ENCODE measurements around the gene TANGO2.

The TANGO2 gene

DNA sequence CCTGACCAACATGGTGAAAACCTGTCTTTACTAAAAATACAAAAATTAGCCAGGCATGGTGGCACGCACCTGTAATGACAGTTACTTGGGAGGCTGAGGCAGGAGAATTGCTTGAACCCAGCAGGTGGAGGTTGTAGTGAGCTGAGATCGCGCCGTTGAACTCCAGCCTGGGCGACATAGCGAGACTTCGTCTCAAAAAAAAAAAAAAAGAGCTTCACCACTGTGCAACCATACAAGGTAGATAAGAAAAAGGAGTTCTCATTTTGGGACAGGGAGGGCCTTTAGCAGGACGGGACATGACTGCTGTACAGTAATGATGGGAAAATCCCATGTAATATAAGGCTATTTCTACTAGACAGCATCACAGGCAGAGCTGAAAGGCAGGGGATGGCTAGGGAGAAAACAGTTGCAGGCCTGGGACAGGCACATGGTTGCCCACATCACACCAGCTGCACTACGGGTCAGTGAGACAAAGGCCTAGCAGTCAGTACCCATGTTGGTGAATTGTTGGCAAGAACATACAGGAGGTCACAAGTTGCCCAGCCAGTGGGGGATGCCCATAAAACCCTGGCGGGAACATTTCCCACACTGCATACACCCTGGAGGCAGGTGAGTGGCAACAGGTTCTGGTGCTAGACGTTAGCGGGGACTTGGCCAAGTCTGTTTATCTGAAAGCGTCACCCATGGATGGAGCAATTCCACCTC, 5.4 kb downstream of the TANGO2 start:
- Histone ChIP-seq H3K4me1 (ENCODE audit: control insufficient read depth, insufficient read depth, low read length) (peaks cover 8% of the 10 kb centered on the region; the same call in 1 of the 2 replicates), H3K9me3 (ENCODE audit: control insufficient read depth, insufficient read depth, low read depth, low read length) (no peaks in the 10 kb centered on the region), H3K9ac (ENCODE audit: low read length) (no peak overlapping the region), H3K4me3 (ENCODE audit: low read depth, low read length) (no peak overlapping the region), H3K36me3 (ENCODE audit: control insufficient read depth, insufficient read depth, low read length) (no peaks in the 10 kb centered on the region), H3K27me3 (ENCODE audit: control insufficient read depth, insufficient read depth, low read length) (no peaks in the 10 kb centered on the region), H3K27ac (ENCODE audit: low read depth, low read length) (no peak overlapping the region)

DNA sequence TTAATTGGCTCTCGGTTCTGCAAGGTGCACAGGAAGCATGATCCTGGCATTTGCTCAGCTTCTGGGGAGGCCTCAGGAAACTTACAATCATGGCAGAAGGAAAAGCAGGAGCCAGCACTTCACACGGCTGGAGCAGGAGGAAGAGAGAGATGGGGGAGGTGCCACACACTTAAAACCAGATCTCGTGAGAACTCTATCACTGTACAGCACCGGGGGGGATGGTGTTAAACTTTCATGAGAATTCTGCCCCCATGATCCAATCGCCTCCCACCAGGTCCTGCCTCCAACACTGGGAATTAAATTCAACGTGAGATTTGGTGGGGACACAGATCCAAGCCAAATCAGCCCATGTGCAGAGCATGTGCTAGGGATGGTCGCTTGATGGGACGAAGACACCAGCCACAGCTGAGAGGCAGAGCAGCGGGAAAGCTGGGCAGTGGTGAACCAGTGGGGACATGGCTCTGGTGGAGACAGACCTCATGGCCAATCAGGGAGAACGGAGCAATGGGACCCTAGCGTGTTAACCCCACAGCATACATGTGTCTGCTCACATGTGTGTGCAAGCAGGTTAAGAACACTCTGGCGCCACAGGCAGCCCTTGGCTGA, 6.2 kb downstream of the TANGO2 start:
- no peak overlapping the region for H3K9ac ChIP-seq (ENCODE audit: low read length)
- no peak overlapping the region for H3K27ac ChIP-seq (ENCODE audit: low read depth, low read length)

DNA sequence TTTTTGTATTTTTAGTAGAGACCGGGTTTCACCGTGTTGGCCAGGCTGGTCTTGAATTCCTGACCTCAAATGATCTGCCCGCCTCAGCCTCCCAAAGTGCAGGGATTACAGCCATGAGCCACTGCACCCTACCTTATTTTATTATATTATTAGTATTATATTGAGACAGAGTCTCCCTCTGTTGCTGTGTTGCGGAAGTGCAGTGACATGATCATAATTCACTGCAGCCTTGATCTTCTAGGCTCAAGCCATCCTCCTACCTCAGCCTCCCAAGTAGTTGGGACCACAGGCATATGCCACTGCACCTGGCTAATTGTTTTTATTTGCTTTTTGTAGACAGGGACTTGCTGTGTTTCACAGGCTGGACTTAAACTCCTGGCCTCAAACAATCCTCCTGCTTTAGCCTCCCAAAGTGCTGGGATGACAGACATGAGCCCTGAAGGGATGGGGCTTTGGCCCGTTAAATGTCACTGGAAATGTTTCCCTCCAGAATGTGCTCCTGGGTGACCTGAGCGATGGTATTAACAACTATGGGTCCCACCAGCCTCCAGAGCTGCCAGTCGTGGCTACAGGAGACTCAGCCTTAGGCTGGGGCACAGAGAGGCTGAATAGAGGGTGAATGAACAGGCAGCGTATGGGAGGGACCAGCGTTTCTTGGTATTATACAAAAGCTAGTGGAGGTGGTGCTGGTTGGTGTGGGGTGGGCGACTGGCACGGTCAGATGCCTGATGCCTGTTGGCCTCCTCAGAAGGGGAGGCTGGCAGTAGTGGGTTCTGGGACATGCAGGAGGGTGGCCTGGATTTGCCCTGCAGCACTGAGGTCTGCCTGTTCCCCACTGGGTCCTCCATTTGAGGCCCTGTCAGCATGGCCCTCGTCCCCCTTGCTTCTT, 7.3 kb downstream of the TANGO2 start:
- H3K4me1 ChIP-seq (ENCODE audit: control insufficient read depth, insufficient read depth, low read length) = peaks cover 4% of the 10 kb centered on the region; the same call in 1 of the 2 replicates
- no peak overlapping the region for H3K9ac ChIP-seq (ENCODE audit: low read length)
- no peak overlapping the region for H3K27ac ChIP-seq (ENCODE audit: low read depth, low read length)
- H3K4me3 ChIP-seq (ENCODE audit: low read depth, low read length) = no peak overlapping the region
- H3K36me3 ChIP-seq (ENCODE audit: control insufficient read depth, insufficient read depth, low read length) = no peaks in the 10 kb centered on the region
- H3K9me3 ChIP-seq (ENCODE audit: control insufficient read depth, insufficient read depth, low read depth, low read length) = no peaks in the 10 kb centered on the region
- H3K27me3 ChIP-seq (ENCODE audit: control insufficient read depth, insufficient read depth, low read length) = no peaks in the 10 kb centered on the region

More for the DNA sequence above, 6.2 kb downstream of the TANGO2 start:
- H3K9me3 ChIP-seq (ENCODE audit: control insufficient read depth, insufficient read depth, low read depth, low read length) = no peaks in the 10 kb centered on the region
- peaks cover 4% of the 10 kb centered on the region; the same call in 1 of the 2 replicates for H3K4me1 ChIP-seq (ENCODE audit: control insufficient read depth, insufficient read depth, low read length)
- no peak overlapping the region for H3K4me3 ChIP-seq (ENCODE audit: low read depth, low read length)
- no peaks in the 10 kb centered on the region for H3K36me3 ChIP-seq (ENCODE audit: control insufficient read depth, insufficient read depth, low read length)
- no peaks in the 10 kb centered on the region for H3K27me3 ChIP-seq (ENCODE audit: control insufficient read depth, insufficient read depth, low read length)

DNA sequence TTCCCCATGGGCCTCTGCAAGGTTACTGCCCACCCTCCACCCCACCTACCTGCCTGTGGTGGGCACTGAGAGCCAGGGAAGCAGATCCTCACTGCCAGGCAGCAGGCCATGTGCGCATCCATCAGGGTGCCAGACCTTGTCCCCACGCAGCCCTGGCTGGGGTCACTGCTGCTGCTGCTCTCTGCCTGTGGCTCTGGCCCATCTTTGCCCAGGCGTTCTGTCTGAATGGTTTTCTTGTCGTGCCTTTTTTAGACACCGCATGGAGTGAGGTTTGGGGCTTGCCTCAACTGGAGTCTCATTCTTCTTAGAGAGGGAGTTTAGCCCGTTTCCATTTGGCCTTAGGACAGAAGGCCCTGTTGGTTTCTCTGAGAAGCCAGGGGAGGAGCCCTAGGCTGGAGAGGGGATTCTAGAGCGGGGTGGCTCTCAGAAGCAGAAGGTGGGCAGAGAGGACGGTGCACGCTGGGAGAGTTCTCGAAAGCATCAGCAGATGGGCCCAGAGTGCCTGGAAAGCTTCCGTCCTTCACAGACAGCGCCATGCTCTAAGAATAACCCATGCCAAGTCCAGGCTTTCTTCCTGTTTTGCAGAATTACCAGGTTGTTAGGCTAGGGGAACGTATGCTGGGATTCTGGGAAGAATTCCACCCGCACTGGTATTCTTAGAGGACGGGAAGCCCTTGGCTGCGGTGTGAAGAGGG, 8.1 kb downstream of the TANGO2 start:
- no peaks in the 10 kb centered on the region for H3K9me3 ChIP-seq (ENCODE audit: control insufficient read depth, insufficient read depth, low read depth, low read length)
- no peaks in the 10 kb centered on the region for H3K27me3 ChIP-seq (ENCODE audit: control insufficient read depth, insufficient read depth, low read length)
- no peak overlapping the region for H3K27ac ChIP-seq (ENCODE audit: low read depth, low read length)
- H3K36me3 ChIP-seq (ENCODE audit: control insufficient read depth, insufficient read depth, low read length) = no peaks in the 10 kb centered on the region
- peaks cover 4% of the 10 kb centered on the region; the same call in 1 of the 2 replicates for H3K4me1 ChIP-seq (ENCODE audit: control insufficient read depth, insufficient read depth, low read length)
- H3K4me3 ChIP-seq (ENCODE audit: low read depth, low read length) = no peak overlapping the region
- H3K9ac ChIP-seq (ENCODE audit: low read length) = no peak overlapping the region

DNA sequence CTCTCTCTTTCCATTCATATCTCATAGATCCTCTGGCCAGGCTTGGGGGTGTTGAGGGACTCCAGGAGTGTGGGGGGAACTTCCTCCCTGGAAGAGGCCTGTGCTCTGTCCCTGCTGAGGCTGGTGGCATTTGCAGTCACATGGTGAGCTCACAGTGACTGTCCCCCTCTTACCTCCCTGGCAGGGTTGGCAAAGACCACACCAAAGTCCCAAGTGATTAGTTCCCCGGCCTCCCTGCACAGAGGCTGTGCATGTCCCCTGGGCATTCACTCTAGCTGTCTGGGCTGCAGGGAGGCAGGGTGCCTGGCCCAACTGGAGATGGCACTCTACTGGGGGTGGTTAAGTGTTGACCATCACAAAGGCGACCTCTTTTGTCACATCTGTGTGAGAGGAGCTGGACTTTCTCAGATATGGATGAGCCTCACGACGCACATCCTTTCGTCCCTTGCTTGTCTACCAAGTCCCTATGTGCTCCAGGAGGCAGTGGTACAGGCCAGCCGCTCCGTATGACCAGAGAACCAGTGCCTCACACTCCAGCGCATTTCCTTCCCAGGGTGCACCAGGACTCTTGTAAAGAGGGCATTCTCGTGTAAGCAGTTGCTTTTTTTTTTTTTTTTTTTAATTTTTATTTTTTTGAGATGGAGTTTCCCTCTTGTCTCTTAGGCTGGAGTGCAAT, 8.8 kb downstream of the TANGO2 start:
- no peaks in the 10 kb centered on the region for H3K27me3 ChIP-seq (ENCODE audit: control insufficient read depth, insufficient read depth, low read length)
- no peak overlapping the region for H3K27ac ChIP-seq (ENCODE audit: low read depth, low read length)
- H3K36me3 ChIP-seq (ENCODE audit: control insufficient read depth, insufficient read depth, low read length) = no peaks in the 10 kb centered on the region
- no peaks in the 10 kb centered on the region for H3K9me3 ChIP-seq (ENCODE audit: control insufficient read depth, insufficient read depth, low read depth, low read length)
- no peak overlapping the region for H3K9ac ChIP-seq (ENCODE audit: low read length)
- no peak overlapping the region for H3K4me3 ChIP-seq (ENCODE audit: low read depth, low read length)
- peaks cover 4% of the 10 kb centered on the region; the same call in 1 of the 2 replicates for H3K4me1 ChIP-seq (ENCODE audit: control insufficient read depth, insufficient read depth, low read length)

DNA sequence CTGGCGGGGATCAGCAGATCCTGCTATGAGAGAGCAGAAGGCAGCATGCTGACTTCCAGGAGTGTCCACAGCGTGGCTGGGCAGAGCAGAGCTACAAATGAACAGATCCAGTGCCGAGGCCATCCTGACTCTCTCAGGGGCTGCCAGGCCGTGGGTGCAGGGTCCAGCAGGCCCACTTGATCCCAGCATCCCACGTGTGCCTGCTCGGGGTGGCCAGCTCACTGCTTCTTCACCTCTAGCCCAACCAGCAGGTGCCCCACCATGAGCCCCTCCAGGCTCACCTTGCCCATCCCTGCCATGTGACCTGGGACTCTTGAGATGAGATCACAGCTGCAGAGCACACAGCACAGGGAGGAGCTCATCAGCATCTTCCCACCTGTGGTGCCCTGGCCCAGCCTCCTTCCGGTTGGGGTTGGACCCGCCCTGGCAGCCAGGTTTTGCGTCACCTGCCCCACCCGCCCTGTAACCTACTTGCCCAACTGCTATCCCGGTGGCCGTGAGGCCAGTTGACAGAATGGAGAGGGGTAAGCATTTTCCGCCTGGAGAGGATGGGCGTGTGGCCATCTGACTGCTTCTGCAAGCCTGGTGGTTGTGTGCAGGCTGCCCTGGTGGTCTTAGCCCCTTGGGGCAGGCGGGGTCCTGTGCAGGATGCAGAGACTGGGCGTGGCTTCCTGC, 11.0 kb downstream of the TANGO2 start:
- Histone ChIP-seq H3K27ac (ENCODE audit: low read depth, low read length) (no peak overlapping the region), H3K9ac (ENCODE audit: low read length) (no peak overlapping the region), H3K36me3 (ENCODE audit: control insufficient read depth, insufficient read depth, low read length) (no peaks in the 10 kb centered on the region)

DNA sequence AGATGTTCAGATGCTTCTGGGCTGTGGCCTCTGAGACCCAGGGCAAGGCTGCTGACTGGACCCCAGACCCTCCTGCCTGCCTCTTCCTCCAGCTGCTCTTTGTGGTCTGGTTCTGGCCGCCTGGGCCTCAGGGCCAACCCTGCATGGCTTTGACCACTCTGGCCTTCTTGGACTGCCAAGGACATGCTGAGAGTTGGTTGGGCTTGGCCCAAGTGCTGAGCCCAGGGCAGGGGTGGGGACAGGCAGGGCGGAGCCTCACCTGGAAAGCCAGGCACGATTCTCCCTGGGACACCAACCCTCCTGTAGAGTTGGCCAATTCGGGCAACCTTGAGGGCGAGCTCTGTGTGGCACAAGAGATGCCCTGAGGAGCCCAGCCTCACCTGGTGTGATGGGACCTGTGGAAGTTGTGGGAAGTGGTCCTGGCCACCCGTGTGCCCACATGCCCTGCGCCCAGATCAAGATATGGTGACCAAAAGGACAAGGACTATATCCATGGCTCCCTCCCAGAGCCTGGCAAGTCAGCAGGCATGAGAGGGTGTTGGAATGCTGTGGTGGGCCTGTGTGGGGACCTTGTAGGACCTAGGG, 11.6 kb downstream of the TANGO2 start:
- Histone ChIP-seq H3K4me1 (ENCODE audit: control insufficient read depth, insufficient read depth, low read length) (peaks cover 4% of the 10 kb centered on the region; the same call in 1 of the 2 replicates), H3K36me3 (ENCODE audit: control insufficient read depth, insufficient read depth, low read length) (no peaks in the 10 kb centered on the region; the same call in 1 of the 2 replicates), H3K27me3 (ENCODE audit: control insufficient read depth, insufficient read depth, low read length) (no peaks in the 10 kb centered on the region), H3K27ac (ENCODE audit: low read depth, low read length) (no peak overlapping the region), H3K9ac (ENCODE audit: low read length) (no peak overlapping the region), H3K9me3 (ENCODE audit: control insufficient read depth, insufficient read depth, low read depth, low read length) (no peaks in the 10 kb centered on the region), H3K4me3 (ENCODE audit: low read depth, low read length) (no peak overlapping the region)

More for the DNA sequence above, 11.0 kb downstream of the TANGO2 start:
- Histone ChIP-seq H3K9me3 (ENCODE audit: control insufficient read depth, insufficient read depth, low read depth, low read length) (no peaks in the 10 kb centered on the region), H3K27me3 (ENCODE audit: control insufficient read depth, insufficient read depth, low read length) (no peaks in the 10 kb centered on the region), H3K4me3 (ENCODE audit: low read depth, low read length) (no peak overlapping the region), H3K4me1 (ENCODE audit: control insufficient read depth, insufficient read depth, low read length) (peaks cover 4% of the 10 kb centered on the region; the same call in 1 of the 2 replicates)

DNA sequence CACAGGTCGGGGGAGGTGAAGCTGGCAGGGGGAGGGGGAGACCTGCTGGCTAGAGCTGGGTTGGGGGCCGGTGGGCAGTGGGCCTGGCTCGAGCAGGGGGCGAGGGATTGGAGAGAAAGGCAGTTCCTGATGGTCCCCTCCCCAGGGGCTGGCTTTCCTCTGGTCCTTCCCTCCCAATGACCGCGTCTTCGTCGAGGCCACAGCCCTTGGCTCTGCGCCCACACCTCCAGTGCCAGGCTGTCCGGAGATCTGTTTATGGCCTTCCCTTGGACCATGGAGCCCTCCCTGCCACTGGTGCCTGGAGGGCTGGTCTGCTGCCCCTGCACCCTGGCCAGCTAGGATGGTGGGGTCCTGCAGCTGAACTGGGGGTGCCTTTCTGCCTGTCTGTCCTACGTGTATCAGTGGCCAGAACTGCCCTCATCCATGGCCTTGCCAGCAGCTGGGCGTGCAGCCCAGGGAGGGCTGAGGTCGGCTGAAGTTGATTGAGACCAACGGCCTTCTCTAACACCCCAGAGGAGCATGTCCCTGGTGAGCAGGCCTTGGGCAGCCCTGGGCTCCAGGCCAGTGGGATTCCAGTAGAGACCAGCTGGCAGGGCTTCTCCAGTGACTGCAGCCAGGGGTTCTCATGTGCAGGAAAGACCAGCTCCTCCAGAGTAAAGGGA, 12.3 kb downstream of the TANGO2 start:
- Histone ChIP-seq H3K36me3 (ENCODE audit: control insufficient read depth, insufficient read depth, low read length) (no peaks in the 10 kb centered on the region; the same call in 1 of the 2 replicates), H3K9ac (ENCODE audit: low read length) (no peak overlapping the region), H3K4me3 (ENCODE audit: low read depth, low read length) (no peak overlapping the region), H3K27me3 (ENCODE audit: control insufficient read depth, insufficient read depth, low read length) (no peaks in the 10 kb centered on the region), H3K9me3 (ENCODE audit: control insufficient read depth, insufficient read depth, low read depth, low read length) (no peaks in the 10 kb centered on the region), H3K4me1 (ENCODE audit: control insufficient read depth, insufficient read depth, low read length) (peaks cover 4% of the 10 kb centered on the region; the same call in 1 of the 2 replicates), H3K27ac (ENCODE audit: low read depth, low read length) (no peak overlapping the region)

DNA sequence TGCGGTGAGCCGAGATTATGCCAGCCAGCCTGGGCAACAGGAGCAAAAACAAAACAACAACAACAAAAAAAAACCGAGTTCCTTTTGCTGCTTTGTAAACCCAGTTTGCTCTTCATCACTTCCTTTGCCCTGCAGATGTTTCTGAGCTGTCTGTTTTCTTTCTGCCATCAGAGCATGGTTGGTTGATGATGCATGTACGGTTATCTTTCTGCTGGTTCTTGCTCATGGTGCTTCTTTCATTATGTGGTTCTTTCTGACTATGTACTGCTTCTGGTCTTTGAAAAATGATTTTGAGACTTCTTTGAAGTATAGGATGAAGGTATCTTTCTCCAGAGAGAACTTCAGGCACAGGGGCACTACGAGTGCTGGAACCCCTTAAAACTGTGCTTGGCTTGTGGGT, 13.2 kb downstream of the TANGO2 start:
- no peak overlapping the region for H3K4me3 ChIP-seq (ENCODE audit: low read depth, low read length)
- H3K4me1 ChIP-seq (ENCODE audit: control insufficient read depth, insufficient read depth, low read length) = peaks cover 4% of the 10 kb centered on the region; the same call in 1 of the 2 replicates
- H3K9ac ChIP-seq (ENCODE audit: low read length) = no peak overlapping the region
- no peaks in the 10 kb centered on the region; the same call in 1 of the 2 replicates for H3K36me3 ChIP-seq (ENCODE audit: control insufficient read depth, insufficient read depth, low read length)
- no peaks in the 10 kb centered on the region for H3K27me3 ChIP-seq (ENCODE audit: control insufficient read depth, insufficient read depth, low read length)
- no peak overlapping the region for H3K27ac ChIP-seq (ENCODE audit: low read depth, low read length)
- no peaks in the 10 kb centered on the region for H3K9me3 ChIP-seq (ENCODE audit: control insufficient read depth, insufficient read depth, low read depth, low read length)

Data from HUES6 (cell line).